HG02884 (cell line): ENCODE results near the gene SPOCK2.

Source experiments
- ATAC-seq: cut with Tn5 transposase; IDR thresholded peaks from one replicate; pipeline ENCODE4 v1.9.1; 2021; ENCODE audit warnings: mild to moderate bottlenecking, moderate library complexity; ENCODE audit not compliant: unreplicated experiment

SPOCK2 gene

DNA sequence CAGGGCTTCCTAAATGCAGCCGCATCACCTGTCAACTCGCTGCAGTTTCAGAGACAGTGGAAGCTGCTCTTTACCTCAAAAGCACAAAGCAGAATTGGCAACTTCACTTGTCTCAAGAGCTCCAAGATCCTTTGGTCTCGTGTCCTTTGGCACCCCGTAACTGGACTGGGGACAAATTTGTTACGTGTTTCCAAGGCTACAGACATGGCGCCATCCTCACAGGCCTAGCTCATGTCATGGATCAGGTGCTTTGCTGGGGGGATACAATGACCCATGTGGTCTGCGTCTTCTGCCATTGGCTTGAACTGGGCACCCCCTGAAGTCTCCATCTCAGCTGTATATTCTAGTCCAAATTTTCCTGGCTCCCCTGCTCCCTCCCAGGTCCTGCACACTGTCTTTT, 75.6 kb downstream of the SPOCK2 start:
- ATAC-seq = no peak

DNA sequence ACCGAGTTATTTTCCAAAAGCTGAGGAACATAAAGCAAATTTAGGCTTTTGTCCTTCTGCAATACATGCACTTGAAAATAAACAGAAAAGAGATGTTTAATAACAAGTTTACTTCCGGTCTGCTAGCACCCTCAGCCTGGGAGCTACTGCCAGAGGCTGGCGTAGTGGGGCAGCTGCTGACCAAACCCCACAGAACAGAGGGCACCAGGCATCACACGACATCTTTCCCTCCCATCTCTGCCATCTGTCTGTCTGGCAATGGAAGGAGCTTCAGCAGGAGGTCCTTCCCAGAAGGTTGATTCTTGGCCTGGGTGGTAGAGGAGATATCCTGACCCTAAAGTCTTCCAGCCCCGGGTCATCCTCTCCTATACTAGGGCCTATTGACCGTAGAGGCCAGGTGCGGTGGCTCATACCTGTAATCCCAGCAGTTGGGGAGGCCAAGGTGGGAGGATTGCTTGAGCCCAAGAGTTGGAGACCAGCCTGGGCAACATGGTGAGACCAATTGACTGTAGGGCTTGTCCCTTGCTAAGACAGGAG, 76.3 kb downstream of the SPOCK2 start:
- no peak for ATAC-seq

- no peak for ATAC-seq
These were observed 76.9 kb downstream of the SPOCK2 start for GRCh38 chr10:72011468-72011867.

GRCh38 chr10:72011016-72011415, 77.3 kb downstream of the SPOCK2 start:
- ATAC-seq = no peak

DNA sequence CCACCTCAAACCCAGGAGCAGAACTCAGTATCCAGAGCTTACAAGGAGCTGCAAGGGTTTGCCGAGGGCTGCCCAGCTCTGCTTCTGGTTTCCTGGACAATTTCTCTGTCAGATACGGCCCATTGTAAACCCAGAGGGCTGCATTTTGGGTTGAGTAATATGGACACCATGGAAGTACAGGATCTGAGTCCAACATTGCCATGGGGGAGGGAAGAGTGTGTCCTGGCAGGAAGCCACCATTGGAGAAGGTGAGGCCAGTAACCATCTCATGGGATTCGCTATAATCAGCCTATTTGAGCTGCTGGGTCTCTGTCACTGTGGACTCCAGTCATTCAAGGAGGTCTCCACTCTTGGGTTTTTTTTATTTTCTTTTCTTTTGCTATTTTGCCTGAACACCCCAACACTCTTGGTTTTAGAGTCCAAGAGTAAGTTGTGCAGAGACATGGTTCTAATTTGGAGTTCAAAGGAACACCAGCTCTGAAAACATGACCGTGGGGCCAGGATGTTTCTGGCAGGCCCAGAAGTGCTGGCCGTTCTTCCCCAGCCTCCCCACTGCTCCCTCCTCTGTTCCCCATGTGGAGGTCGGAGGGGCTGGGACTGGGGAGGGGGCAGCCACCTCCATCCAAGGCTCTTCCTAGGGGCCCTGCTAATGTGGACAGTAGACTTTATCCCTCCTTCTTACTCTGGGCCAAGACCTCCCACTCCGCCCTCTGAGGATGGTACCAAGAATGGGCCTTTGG, 77.9 kb downstream of the SPOCK2 start:
- no peak for ATAC-seq

- ATAC-seq = no peak
These were observed 78.8 kb downstream of the SPOCK2 start for GRCh38 chr10:72009425-72010081.

DNA sequence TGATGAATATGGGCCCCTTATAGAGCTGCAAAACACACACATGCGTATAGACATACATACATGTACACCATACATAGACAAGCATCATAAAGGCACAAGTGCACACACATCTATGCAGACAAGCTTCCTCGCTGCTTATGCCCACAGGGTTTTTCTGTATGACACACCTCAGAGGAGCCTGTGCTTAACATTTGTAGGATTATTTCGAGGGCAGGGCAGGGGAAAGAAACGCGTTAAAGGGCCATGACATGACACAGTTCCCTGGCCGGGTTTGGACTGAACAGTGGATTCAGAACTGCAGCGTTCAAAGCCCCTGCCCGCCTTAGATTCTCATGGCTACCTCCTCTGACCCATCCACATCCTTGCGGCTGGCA, 79.3 kb downstream of the SPOCK2 start:
- no peak for ATAC-seq
